Activated CD4-positive, alpha-beta T cell treated with anti-CD3 and anti-CD28 coated beads, Interleukin-2, amount 50 U/mL, for 48 hours (primary cell): Measurements from ENCODE around the gene NIM1K.
"Not testable (repeated sequence)": the region's sequence is repeated elsewhere in the genome, so short reads cannot be mapped to it uniquely, and the experiment has no call there.

ENCODE experiments used
- DNase-seq, 2 experiments: peaks; one replicate each; pipeline ENCODE4 v3.0.0-alpha.2; 2020

The NIM1K gene

DNA sequence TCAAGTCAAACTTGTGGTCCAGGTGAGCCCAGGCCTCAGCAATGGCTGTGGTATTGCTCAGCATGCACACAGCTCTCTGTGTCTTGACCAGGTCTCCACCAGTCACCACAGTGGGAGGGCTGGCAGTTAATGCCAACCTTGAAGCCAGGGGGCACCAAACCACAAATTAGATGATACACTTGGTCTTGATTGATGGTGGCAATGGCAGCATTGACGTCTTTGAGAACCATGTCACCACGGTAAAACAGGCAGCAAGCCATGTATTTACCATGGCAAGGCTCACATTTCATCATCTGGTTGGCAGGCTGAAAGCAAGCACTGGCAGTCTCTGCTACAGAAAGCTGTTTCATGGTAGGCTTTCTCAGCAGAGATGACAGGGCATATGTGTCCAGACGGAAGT lies 40.0 kb downstream of the NIM1K start:
- DNase-seq, result peak; percentile 9 to 14

- DNase-seq, result no peak
Measured at GRCh38 chr5:43232943-43233833, 41.2 kb downstream of the NIM1K start.

- no peak for DNase-seq
Measured at GRCh38 chr5:43233946-43234345, 41.9 kb downstream of the NIM1K start.

- DNase-seq, result no peak
Measured at GRCh38 chr5:43236653-43237355, 44.8 kb downstream of the NIM1K start.

GRCh38 chr5:43242196-43242595 lies 50.2 kb downstream of the NIM1K start:
- DNase-seq, result no peak

GRCh38 chr5:43243270-43243669 lies 51.2 kb downstream of the NIM1K start:
- no peak for DNase-seq

DNA sequence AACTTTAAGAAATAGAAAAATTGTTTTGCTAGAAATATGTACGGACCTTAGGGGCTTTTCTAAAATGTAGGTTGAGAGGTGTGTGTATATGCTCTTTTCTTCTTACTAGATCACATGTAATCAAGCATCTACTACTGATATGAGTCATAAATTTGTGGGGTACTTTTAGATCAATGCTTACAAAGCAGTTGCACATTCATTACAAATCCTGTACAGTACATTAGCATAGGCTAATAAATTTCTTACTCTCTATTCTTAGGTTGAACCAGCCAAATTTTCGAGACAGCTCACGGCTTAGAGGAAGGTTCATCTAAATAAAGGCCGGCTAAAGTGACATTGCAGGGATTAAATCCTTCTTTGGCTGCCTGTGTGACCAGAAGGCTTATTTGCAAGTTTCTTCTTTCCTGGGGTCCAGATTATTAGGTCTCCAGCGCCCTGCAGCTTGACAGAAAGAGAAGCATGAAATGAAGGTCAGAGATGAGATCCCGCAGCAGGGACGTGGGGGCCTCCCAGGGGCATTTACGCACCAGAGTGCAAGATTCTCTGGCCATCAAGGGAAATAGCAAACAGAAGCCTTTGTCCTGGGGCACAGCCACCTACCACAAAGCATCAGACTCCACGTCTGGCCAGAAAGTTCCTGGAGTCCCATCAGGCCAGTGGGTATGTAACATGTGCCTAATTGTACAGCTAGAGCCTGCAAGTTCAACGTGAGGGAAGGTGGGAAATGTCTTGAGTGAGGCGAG lies 53.0 kb downstream of the NIM1K start:
- no peak for DNase-seq

- peak; percentile 19 to 21 for DNase-seq
Measured at GRCh38 chr5:43245724-43246385, 53.8 kb downstream of the NIM1K start.

DNA sequence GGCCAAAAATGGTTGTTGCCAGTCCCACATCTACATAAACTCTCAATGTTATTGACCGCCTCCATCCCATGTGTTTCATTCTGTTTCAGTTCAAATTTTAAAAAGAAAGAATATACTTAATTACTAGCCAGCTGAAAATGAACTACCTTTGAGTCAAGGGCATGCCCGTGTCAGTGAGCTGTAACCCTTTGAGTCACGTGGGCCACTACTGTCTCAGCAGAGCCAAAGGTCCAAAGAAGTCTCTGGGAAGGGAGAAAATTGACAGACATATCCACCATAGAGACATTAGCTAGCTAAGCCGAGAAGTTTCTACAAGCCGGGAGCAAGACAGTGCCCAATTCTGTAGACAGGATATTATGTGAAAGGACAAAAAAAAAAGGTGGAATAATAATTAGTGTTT lies 59.7 kb downstream of the NIM1K start:
- no peak for DNase-seq

GRCh38 chr5:43255704-43256103 lies 63.7 kb downstream of the NIM1K start:
- DNase-seq, result no peak

- DNase-seq, result no peak
Measured at GRCh38 chr5:43256261-43256966, 64.4 kb downstream of the NIM1K start.

DNA sequence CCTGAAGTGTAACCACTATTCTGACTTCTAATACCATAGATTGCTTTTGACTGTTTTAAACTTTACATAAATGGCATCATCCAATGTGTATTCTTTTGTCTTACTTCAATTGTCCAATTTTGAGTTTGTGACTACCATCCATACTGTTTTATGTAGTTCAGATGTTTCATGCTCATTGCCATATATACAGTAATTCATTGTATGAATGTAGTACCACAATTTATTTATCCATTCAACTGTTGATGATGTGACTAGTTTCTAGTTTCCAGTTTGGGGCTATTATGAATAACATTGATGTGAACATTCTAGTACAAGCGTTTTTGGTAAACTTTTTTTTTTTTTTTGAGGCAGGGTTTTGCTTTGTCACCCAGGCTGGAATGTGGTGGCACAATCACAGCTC lies 66.1 kb downstream of the NIM1K start:
- DNase-seq, result no peak

- DNase-seq, result not testable (repeated sequence)
Measured at GRCh38 chr5:43262269-43262668, 70.2 kb downstream of the NIM1K start.

GRCh38 chr5:43268188-43268820 lies 76.3 kb downstream of the NIM1K start:
- no peak for DNase-seq

GRCh38 chr5:43270645-43271044 lies 78.6 kb downstream of the NIM1K start:
- DNase-seq, result no peak

GRCh38 chr5:43273552-43273951 lies 81.5 kb downstream of the NIM1K start:
- DNase-seq, result no peak

- DNase-seq, result no peak
Measured at GRCh38 chr5:43274435-43275114, 82.5 kb downstream of the NIM1K start.

GRCh38 chr5:43275391-43275790 lies 83.4 kb downstream of the NIM1K start:
- no peak for DNase-seq

GRCh38 chr5:43279548-43280274 lies 87.7 kb downstream of the NIM1K start:
- no peak for DNase-seq
